Large intestine (tissue), 3 donors: ENCODE measurements around the gene PALLD. TPM values are rescaled to one million over a fixed set of nuclear protein-coding genes. Genes with fewer than 3 reads are reported as not detected.

Experiments
- DNase-seq, 2 donors: peaks; one replicate each; pipeline versions ENCODE4 v3.0.0 to v3.0.0-alpha.2; 2013
- H3K27ac ChIP-seq: one replicate; pipeline ENCODE4 v1.5.1; 2013; ENCODE audit warnings: low read length
- H3K27me3 ChIP-seq: 2 replicates; pipeline ENCODE4 v1.6.1; 2013; ENCODE audit warnings: low read length; ENCODE audit not compliant: control insufficient read depth, insufficient read depth
- H3K36me3 ChIP-seq: 2 replicates; pipeline ENCODE4 v1.6.1; 2013; ENCODE audit warnings: low read length; ENCODE audit not compliant: control insufficient read depth, insufficient read depth
- H3K4me1 ChIP-seq: one replicate; pipeline ENCODE4 v1.6.1; 2013; ENCODE audit warnings: low read length; ENCODE audit not compliant: control insufficient read depth, insufficient read depth
- H3K4me3 ChIP-seq: one replicate; pipeline ENCODE4 v1.5.1; 2013; ENCODE audit warnings: low read length
- H3K9me3 ChIP-seq: one replicate; pipeline ENCODE4 v1.6.1; 2013; ENCODE audit warnings: mild to moderate bottlenecking, low read depth, low read length, moderate library complexity; ENCODE audit not compliant: control insufficient read depth
- WGBS: methylation state at CpG from one replicate; pipeline ENCODE4 v1.1.5; 2013; ENCODE audit warnings: low lambda C conversion rate; ENCODE audit not compliant: insufficient coverage; 5-methylcytosine and 5-hydroxymethylcytosine counted together
- polyA plus RNA-seq: library from polyadenylated mRNA; unstranded; fragments of 120-200 nt; gene quantifications from one replicate; pipeline ENCODE4 v1.2.1, GENCODE V29; 2013

Gene PALLD
- polyA plus RNA-seq, 1 donor = 59.7 TPM

DNA sequence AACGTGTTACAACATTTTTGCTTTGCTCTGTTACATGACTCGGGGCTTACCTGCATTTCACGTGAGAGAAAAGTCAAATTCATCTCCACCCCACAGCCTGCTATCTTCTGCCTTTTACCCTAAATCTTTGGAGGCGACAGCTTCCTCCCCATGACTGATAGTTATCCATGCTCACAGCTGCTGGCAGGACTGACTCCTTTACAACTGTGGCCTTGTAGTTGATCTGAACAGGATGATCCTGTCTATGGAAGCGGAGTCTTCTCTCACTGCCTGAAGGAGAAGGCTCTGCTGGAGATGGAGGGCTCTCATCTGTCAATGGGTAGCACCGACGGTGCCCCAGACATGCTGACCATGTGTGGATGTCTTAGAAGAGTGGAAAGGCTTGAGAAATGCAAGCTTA is 362.2 kb downstream of the PALLD start:
- no peak for DNase-seq
- peaks cover 7% of the 10 kb centered on the region for H3K36me3 ChIP-seq
- WGBS = 89% methylated on average over 3 of the region's 7 CpGs
- H3K4me1 ChIP-seq = no peaks in the 10 kb centered on the region
- no peaks in the 10 kb centered on the region for H3K27me3 ChIP-seq
- H3K9me3 ChIP-seq = no peaks in the 10 kb centered on the region
- H3K27ac ChIP-seq = no peak overlapping the region
- H3K4me3 ChIP-seq = no peak overlapping the region

GRCh38 chr4:168859888-168860694 is 363.2 kb downstream of the PALLD start:
- Histone ChIP-seq H3K9me3 (no peaks in the 10 kb centered on the region), H3K4me3 (no peak overlapping the region), H3K27ac (no peak overlapping the region), H3K27me3 (no peaks in the 10 kb centered on the region), H3K36me3 (peaks cover 7% of the 10 kb centered on the region), H3K4me1 (no peaks in the 10 kb centered on the region)
- no CpG with 5 or more reads among the region's 9 CpGs for WGBS
- no peak for DNase-seq

GRCh38 chr4:168860827-168861226 is 364.0 kb downstream of the PALLD start:
- Histone ChIP-seq H3K27me3 (no peaks in the 10 kb centered on the region), H3K36me3 (peaks cover 7% of the 10 kb centered on the region), H3K4me3 (no peak overlapping the region), H3K27ac (no peak overlapping the region), H3K9me3 (no peaks in the 10 kb centered on the region), H3K4me1 (no peaks in the 10 kb centered on the region)
- no peak for DNase-seq
- 89% methylated on average over 3 of the region's 3 CpGs for WGBS

DNA sequence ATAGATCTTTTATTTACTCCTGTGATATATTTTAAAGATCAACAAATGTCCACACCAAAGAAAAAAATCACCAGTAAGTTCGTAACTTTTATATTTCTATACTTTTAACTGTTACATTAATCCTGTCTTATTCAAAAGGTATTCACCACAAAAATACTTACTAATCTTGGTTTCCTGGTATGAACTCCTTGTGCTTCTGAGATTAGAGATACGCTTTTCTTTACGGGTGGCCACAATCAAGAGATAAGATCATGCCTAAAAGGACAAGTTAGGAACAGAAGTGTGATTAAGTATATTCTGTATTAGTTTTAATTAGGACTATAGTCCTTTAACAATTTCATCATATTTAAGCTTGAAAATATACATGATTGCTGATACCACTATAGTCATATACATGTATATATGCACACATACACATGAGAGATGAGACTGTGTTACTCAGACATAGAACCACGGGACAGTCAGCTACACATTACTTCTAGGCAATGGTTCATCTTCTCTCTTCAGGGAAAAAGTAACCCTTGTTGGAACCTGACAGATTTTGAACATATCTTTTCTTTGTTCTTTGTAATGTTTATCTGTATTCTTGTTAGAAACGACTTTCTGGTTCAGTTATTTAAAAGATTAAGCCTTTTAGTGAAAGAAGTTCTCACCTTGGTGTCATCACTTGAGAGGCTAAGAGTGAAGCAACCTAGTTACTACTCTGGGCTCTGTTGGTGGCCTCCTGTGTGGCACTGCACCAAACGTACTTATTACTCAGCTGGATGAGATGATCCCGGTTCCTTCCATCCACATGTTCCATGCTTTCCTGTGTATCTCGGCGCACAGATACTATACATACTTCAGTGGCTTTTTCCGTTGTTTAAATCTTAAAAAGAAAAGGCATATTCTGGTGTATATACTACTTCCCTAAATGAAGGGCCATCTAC is 367.1 kb downstream of the PALLD start:
- 100% methylated on average over 4 of the region's 10 CpGs for WGBS
- Histone ChIP-seq H3K27me3 (no peaks in the 10 kb centered on the region), H3K27ac (peak overlapping the region; percentile 3), H3K4me3 (no peak overlapping the region), H3K9me3 (no peaks in the 10 kb centered on the region), H3K4me1 (no peaks in the 10 kb centered on the region), H3K36me3 (peaks cover 7% of the 10 kb centered on the region)
- no peak for DNase-seq

DNA sequence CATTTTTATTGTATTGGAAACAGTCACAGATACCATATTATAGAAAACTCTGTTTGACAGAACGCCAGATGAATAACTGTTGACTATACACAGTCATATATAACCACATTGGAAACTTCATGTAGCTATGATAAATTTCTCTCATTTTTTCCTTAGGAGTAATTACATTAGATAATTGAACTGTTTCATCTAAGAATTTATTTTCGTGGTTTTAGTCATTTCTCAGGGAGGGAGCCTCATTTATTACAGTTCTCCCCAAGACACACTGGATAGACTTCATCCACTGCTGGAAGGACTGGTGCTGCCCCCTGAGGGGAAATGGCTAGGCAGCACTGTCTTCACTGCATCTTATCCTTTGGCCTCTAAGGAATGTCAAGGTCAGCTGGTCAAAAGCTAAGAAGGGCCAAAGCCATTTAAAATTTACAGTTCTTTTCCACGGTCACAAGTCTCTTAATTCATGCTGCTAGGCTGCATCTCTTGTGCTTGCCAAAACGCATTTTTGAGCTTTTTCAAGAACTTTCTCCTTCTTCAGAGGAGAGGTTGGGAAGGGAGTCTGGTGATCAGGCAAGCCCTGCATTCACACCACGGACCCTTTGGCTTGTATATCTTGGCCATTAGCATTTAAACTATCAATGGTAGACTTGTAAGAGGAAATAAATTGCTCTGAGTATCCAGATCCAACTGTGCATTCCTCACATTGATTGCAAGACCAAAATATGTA is 368.1 kb downstream of the PALLD start:
- no peak overlapping the region for H3K4me3 ChIP-seq
- peaks cover 4% of the 10 kb centered on the region for H3K36me3 ChIP-seq
- 71% methylated on average over 1 of the region's 5 CpGs for WGBS
- no peak for DNase-seq
- H3K27ac ChIP-seq = no peak overlapping the region
- H3K27me3 ChIP-seq = no peaks in the 10 kb centered on the region
- no peaks in the 10 kb centered on the region for H3K9me3 ChIP-seq
- no peaks in the 10 kb centered on the region for H3K4me1 ChIP-seq

GRCh38 chr4:168865854-168866253 is 369.0 kb downstream of the PALLD start:
- no peak for DNase-seq
- H3K4me1 ChIP-seq = no peaks in the 10 kb centered on the region
- H3K36me3 ChIP-seq = peaks cover 4% of the 10 kb centered on the region
- no peaks in the 10 kb centered on the region for H3K9me3 ChIP-seq
- H3K4me3 ChIP-seq = no peak overlapping the region
- no peaks in the 10 kb centered on the region for H3K27me3 ChIP-seq
- WGBS = no CpG with 5 or more reads among the region's 3 CpGs
- no peak overlapping the region for H3K27ac ChIP-seq

DNA sequence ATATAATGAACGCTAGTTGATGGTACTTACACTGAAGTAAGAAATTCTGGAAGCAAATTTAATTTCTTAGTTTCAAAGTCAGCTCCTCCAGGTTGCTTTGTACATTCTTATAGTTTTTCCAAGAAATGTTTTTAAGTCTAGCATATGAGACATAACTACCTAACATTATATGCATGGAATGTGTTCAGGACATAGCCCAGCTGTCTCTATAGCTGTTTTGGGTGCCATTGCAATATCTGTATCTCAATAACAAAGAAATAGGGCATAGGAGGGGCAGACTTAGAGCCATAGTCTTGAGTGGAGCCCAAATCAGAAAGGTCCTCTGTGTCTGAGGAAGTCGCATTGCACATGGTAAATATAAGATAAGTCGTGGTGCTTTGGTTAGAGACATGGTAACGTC is 369.8 kb downstream of the PALLD start:
- Histone ChIP-seq H3K27ac (no peak overlapping the region), H3K4me1 (no peaks in the 10 kb centered on the region)
- WGBS = no CpG with 5 or more reads among the region's 4 CpGs

DNA sequence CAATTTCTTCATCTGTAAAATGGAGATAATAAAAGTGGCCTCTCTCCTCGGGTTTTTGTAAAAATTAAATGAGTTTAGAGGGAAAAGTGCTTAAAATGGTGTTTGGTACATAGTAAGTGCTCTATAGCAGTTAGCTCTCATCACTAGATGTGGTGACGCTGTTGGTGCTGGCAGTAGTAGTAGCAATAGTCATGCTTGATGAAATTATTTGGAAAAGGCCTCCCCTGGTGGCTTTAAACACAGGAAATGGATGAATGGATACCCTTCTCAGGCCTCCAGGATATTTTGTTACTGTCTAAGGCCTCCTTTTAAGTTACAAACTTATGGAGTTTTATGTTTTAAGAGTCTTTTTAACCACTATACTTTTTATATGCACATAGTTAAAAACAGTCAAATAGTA is 370.3 kb downstream of the PALLD start:
- Histone ChIP-seq H3K9me3 (no peaks in the 10 kb centered on the region), H3K4me1 (no peaks in the 10 kb centered on the region), H3K36me3 (peaks cover 4% of the 10 kb centered on the region), H3K27ac (no peak overlapping the region), H3K4me3 (no peak overlapping the region), H3K27me3 (no peaks in the 10 kb centered on the region)
- WGBS = no CpG with 5 or more reads among the region's 2 CpGs
- DNase-seq = no peak

More for the DNA sequence above, 369.8 kb downstream of the PALLD start:
- H3K27me3 ChIP-seq = no peaks in the 10 kb centered on the region
- DNase-seq = no peak
- H3K36me3 ChIP-seq = peaks cover 4% of the 10 kb centered on the region
- H3K9me3 ChIP-seq = no peaks in the 10 kb centered on the region
- H3K4me3 ChIP-seq = no peak overlapping the region

DNA sequence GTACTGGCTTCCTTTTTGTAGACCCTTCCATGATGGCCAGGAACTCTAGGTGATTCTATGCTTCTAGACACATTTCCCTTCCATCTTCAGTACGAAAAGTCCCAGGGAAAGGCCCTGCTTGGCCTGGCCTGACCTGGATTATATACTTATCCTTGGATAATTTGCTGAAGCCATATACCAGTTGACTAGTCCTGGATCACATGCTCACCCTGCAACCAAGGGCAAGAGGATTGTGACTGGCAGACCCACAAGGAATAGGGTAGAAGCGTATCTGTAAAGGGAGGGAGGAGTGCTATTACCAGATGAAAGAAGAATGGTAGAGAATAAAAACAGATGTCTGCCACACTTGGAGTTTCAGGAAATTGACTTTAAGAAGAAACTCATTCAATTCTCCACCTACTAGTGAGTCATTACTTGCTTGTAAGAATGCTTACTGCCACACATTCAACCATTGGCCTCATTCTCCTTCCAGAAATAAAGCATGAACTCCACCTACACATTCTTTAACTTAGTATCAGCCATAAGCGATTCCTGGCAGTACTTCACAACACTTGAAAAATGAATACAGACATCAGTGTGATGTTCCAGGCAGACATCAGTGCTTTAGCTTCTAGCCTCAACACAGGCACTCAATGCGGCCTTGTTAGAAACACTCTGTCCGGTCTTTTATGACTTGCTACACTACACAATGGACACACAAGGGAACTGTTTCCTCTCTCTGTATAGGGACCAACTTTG is 371.4 kb downstream of the PALLD start:
- DNase-seq = no peak
- Histone ChIP-seq H3K4me3 (no peak overlapping the region), H3K27ac (no peak overlapping the region), H3K36me3 (peaks cover 1% of the 10 kb centered on the region), H3K9me3 (no peaks in the 10 kb centered on the region), H3K27me3 (no peaks in the 10 kb centered on the region), H3K4me1 (no peaks in the 10 kb centered on the region)
- WGBS = no CpG with 5 or more reads among the region's 5 CpGs
